ENCODE measurements around the gene BBIP1. TPM values are rescaled to one million over a fixed set of nuclear protein-coding genes. Genes with fewer than 3 reads are reported as not detected.
A peak's percentile ranks its signal among the peaks of the same experiment; 100 is the strongest.

The BBIP1 gene
- polyA plus RNA-seq, 1 donor from 2014 or later = 73.3 TPM

DNA sequence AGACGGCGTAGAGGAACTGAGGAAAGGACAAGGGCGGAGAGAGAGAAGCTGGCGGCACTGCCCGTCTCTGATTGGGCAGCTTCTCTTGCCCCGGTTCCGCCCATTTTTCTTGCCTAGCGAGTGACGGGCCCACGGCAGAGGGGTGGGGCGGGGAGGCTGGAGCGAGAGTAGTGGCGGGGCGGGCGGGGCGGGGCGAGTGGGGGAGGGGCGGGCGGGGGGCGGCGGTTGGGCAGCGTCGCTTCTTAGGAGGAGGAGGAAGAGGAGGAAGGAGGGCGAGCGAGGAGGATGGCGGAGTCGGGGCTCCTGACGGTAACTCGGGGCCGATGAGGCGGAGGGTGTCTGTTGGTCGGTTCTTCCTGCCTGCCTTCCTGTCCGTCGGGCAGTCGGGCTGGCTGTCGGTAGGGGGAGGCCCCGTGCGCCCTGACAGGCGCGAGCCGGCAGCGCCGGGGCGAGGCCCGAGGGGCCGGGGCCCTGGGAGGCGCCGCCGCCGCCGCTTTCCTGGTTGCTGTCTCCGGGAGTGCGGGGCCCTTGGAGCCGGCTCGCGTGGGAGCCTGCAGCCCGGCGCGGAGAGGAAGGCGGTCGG is 460 bp upstream of the BBIP1 start, which contains the start of gene SHOC2:
Gene SHOC2 (plus strand): TSS at position 256 of the 583 bp plus-strand sequence. CDS start 44,755 bp downstream, outside the sequence.
- TF ChIP-seq POLR2AphosphoS5 (IDR thresholded peaks at IDR 0.05) (peak; percentile 93), SMC3 (conservative IDR thresholded peaks at IDR 0.05; ENCODE audit: poor library complexity) (no peak)
- Histone ChIP-seq H3K79me2 (replicated peaks; ENCODE audit: insufficient read depth, low read length) (peaks cover 57% of the 10 kb centered on the region), H3K9me3 (ENCODE audit: low read length) (no peaks in the 10 kb centered on the region)

DNA sequence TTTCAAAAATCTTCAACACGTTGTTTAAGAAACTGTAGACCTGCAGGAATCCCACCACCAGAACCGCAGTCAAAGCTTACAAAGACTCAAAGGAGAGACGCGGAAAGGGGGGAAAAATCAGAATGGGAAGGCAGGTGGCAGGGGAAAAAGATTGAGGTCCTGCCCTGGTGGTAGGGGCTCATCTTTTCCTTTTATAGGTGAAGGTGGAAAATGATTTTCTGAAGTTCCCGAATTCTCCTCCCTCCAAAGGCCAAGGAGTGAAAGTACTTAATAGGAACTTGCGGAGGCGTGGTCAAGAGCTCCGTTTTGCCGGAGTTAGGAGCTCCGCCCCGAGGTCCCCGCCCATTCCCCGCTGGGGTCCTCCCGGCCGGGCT is 724 bp downstream of the BBIP1 start:
- Histone ChIP-seq H3K36me3 (ENCODE audit: insufficient read depth, low read length) (no peaks in the 10 kb centered on the region), H3K4me2 (ENCODE audit: low read length) (peak overlapping the region; percentile 86), H3K27me3 (ENCODE audit: insufficient read depth, low read depth, low read length) (no peaks in the 10 kb centered on the region), H3K27ac (ENCODE audit: low read length) (peak overlapping the region; percentile 94), H3K9ac (ENCODE audit: low read length) (peak overlapping the region; percentile 87), H3K4me3 (ENCODE audit: low read length) (peak overlapping the region; percentile 89), H3F3A (ENCODE audit: insufficient read depth, low read length, poor library complexity, severe bottlenecking) (no peaks in the 10 kb centered on the region), H3K9me2 (ENCODE audit: insufficient read depth, low read length) (no peaks in the 10 kb centered on the region), H2AFZ (ENCODE audit: low read depth, low read length) (peak overlapping the region; percentile 84), H3K79me2 (replicated peaks; ENCODE audit: insufficient read depth, low read length) (peaks cover 45% of the 10 kb centered on the region), H4K20me1 (ENCODE audit: insufficient read depth) (no peaks in the 10 kb centered on the region), H3K9me3 (ENCODE audit: low read length) (no peaks in the 10 kb centered on the region)
- TF ChIP-seq EP300 (conservative IDR thresholded peaks at IDR 0.05; ENCODE audit: poor library complexity, severe bottlenecking) = no peak
- no peak for TF ChIP-seq MXI1 (conservative IDR thresholded peaks at IDR 0.05; ENCODE audit: poor library complexity, severe bottlenecking)
- TF ChIP-seq TAF1 (IDR thresholded peaks at IDR 0.05; ENCODE audit: low read depth) = no peak
- TF ChIP-seq SMC3 (conservative IDR thresholded peaks at IDR 0.05; ENCODE audit: poor library complexity) = no peak
- TF ChIP-seq EZH2 (IDR thresholded peaks at IDR 0.05; ENCODE audit: borderline replicate concordance, insufficient read depth, low read length, poor library complexity, severe bottlenecking) = no peak
- TF ChIP-seq CTCF (IDR thresholded peaks at IDR 0.05; ENCODE audit: poor library complexity, severe bottlenecking) = no peak
- no peak for TF ChIP-seq RAD21 (conservative IDR thresholded peaks at IDR 0.05)
- TF ChIP-seq, protein P1, sequence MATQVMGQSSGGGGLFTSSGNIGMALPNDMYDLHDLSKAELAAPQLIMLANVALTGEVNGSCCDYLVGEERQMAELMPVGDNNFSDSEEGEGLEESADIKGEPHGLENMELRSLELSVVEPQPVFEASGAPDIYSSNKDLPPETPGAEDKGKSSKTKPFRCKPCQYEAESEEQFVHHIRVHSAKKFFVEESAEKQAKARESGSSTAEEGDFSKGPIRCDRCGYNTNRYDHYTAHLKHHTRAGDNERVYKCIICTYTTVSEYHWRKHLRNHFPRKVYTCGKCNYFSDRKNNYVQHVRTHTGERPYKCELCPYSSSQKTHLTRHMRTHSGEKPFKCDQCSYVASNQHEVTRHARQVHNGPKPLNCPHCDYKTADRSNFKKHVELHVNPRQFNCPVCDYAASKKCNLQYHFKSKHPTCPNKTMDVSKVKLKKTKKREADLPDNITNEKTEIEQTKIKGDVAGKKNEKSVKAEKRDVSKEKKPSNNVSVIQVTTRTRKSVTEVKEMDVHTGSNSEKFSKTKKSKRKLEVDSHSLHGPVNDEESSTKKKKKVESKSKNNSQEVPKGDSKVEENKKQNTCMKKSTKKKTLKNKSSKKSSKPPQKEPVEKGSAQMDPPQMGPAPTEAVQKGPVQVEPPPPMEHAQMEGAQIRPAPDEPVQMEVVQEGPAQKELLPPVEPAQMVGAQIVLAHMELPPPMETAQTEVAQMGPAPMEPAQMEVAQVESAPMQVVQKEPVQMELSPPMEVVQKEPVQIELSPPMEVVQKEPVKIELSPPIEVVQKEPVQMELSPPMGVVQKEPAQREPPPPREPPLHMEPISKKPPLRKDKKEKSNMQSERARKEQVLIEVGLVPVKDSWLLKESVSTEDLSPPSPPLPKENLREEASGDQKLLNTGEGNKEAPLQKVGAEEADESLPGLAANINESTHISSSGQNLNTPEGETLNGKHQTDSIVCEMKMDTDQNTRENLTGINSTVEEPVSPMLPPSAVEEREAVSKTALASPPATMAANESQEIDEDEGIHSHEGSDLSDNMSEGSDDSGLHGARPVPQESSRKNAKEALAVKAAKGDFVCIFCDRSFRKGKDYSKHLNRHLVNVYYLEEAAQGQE (IDR thresholded peaks at IDR 0.05; ENCODE audit: borderline replicate concordance) = no peak
- TF ChIP-seq POLR2AphosphoS5 (IDR thresholded peaks at IDR 0.05) = no peak

More for the DNA sequence above, 460 bp upstream of the BBIP1 start, which contains the start of gene SHOC2:
- Histone ChIP-seq H3K27me3 (ENCODE audit: insufficient read depth, low read depth, low read length) (no peaks in the 10 kb centered on the region), H4K20me1 (ENCODE audit: insufficient read depth) (no peaks in the 10 kb centered on the region), H3K9me2 (ENCODE audit: insufficient read depth, low read length) (no peaks in the 10 kb centered on the region), H3K27ac (ENCODE audit: low read length) (peak within 1 kb of the TSS; percentile 94), H3K36me3 (ENCODE audit: insufficient read depth, low read length) (no peaks in the 10 kb centered on the region), H2AFZ (ENCODE audit: low read depth, low read length) (peak within 1 kb of the TSS; percentile 84), H3F3A (ENCODE audit: insufficient read depth, low read length, poor library complexity, severe bottlenecking) (no peaks in the 10 kb centered on the region), H3K4me3 (ENCODE audit: low read length) (peak within 1 kb of the TSS; percentile 89), H3K9ac (ENCODE audit: low read length) (peak within 1 kb of the TSS; percentile 87), H3K4me2 (ENCODE audit: low read length) (peak within 1 kb of the TSS; percentile 86)
